Neutrophil (primary cell): ENCODE results near the gene ZBTB40.

ENCODE experiments used
- H3K27ac ChIP-seq: fragments of 200-600 bp; sonication (generic); 2 replicates; pipeline ENCODE4 v1.5.1; 2016; ENCODE audit warnings: mild to moderate bottlenecking, moderate library complexity
- H3K27me3 ChIP-seq: fragments of 200-600 bp; sonication (generic); 2 replicates; pipeline ENCODE4 v1.6.0; 2016; ENCODE audit warnings: mild to moderate bottlenecking
- H3K36me3 ChIP-seq: fragments of 200-600 bp; sonication (generic); 2 replicates; pipeline ENCODE4 v1.5.1; 2017
- H3K4me1 ChIP-seq, 2 experiments: fragments of 200-600 bp in 1 of 2; sonication (generic) in 1 of 2; 1 replicate in 1 of 2; 2 replicates in 1 of 2; pipeline versions ENCODE4 v1.5.1 to v1.6.1; 2013 to 2016; ENCODE audit warnings: low read depth in 1 of 2, low read length in 1 of 2, mild to moderate bottlenecking in 1 of 2, moderate library complexity in 1 of 2; ENCODE audit not compliant: control insufficient read depth in 1 of 2, insufficient read depth in 1 of 2
- H3K4me3 ChIP-seq, 2 experiments: fragments of 200-600 bp in 1 of 2; sonication (generic) in 1 of 2; 1 replicate in 1 of 2; 2 replicates in 1 of 2; pipeline ENCODE4 v1.5.1; 2013 to 2016; ENCODE audit warnings: low read depth in 1 of 2, low read length in 1 of 2, mild to moderate bottlenecking in 1 of 2, moderate library complexity in 1 of 2
- H3K9me3 ChIP-seq: fragments of 200-600 bp; sonication (generic); 2 replicates; pipeline ENCODE4 v1.5.1; 2016
- CTCF ChIP-seq: fragments of 200-600 bp; sonication (generic); IDR thresholded peaks from 2 replicates; pipeline ENCODE4 v1.5.1; 2016; ENCODE audit warnings: antibody characterized with exemption

Gene ZBTB40

DNA sequence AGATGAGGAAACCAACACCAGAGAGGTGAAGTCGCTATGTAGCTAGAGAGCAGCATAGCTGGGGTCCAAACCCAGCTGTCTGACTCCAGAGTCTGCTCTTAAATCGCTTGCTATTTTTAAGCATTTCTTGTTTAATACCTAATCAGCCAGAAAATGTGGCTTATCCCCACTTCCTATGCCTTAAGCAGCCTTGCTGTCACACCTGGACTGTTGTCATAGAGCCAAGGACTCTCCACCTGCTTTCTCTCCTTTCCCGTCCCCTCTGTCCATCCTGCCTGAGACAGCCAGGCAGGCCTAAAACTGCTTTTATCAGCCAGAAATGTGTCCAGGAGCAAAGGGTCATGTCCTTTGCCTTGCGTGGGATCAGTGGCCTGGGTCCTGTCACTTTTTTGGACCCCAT is 83.3 kb downstream of the ZBTB40 start:
- H3K4me1 ChIP-seq, result no peaks in the 10 kb centered on the region
- no peak overlapping the region for H3K27ac ChIP-seq
- no peak overlapping the region for H3K4me3 ChIP-seq
- H3K9me3 ChIP-seq, result no peaks in the 10 kb centered on the region
- no peaks in the 10 kb centered on the region for H3K27me3 ChIP-seq
- no peak for TF ChIP-seq CTCF
- H3K36me3 ChIP-seq, result no peaks in the 10 kb centered on the region

DNA sequence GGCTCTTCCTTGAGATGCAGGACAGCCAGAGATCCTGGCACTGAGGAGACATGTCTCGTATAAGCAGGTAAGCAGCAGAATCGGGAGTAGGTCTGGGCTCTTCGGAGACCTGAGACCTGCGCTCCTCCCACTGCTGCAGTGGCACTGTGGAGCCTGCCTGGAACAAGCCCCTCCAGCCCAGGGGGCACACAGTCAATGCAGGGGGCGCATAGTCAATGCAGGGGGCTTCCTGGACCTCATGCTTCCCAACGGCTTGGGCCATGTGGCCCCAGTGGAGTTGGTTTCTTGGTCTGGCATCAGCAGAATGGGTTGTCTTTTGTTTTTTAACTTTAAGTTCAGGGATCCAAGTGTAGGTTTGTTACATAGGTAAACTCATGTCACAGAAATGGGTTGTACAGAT is 83.7 kb downstream of the ZBTB40 start:
- TF ChIP-seq CTCF, result no peak
- Histone ChIP-seq H3K27me3 (no peaks in the 10 kb centered on the region), H3K27ac (no peak overlapping the region), H3K4me1 (no peaks in the 10 kb centered on the region), H3K9me3 (no peaks in the 10 kb centered on the region), H3K4me3 (no peak overlapping the region), H3K36me3 (no peaks in the 10 kb centered on the region)

DNA sequence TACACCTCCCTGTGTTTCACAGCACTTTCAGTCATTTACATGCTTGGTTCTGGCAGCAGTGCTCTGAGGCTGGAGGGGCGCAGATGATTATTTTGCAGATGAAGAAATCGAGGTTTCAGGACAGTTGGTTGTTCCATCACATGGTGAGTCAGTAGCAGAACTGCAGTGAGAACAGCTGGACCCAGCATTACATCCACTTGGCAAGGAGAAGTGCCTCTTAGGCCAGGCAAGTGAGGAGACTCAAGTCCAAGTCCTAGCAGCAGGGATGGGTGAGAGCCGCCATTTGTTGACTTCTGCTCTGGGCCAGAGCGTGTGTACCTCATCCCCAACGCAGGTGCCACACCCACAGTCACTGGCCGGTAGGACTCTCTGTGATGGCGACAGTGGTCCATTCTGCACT is 84.9 kb downstream of the ZBTB40 start:
- Histone ChIP-seq H3K27me3 (no peaks in the 10 kb centered on the region), H3K4me1 (no peaks in the 10 kb centered on the region), H3K9me3 (no peaks in the 10 kb centered on the region), H3K4me3 (no peak overlapping the region), H3K36me3 (no peaks in the 10 kb centered on the region), H3K27ac (no peak overlapping the region)
- TF ChIP-seq CTCF, result no peak

GRCh38 chr1:22537441-22538139 is 85.9 kb downstream of the ZBTB40 start:
- Histone ChIP-seq H3K4me3 (no peak overlapping the region), H3K36me3 (no peaks in the 10 kb centered on the region), H3K4me1 (no peaks in the 10 kb centered on the region), H3K27me3 (no peaks in the 10 kb centered on the region), H3K27ac (no peak overlapping the region), H3K9me3 (no peaks in the 10 kb centered on the region)
- TF ChIP-seq CTCF, result no peak

DNA sequence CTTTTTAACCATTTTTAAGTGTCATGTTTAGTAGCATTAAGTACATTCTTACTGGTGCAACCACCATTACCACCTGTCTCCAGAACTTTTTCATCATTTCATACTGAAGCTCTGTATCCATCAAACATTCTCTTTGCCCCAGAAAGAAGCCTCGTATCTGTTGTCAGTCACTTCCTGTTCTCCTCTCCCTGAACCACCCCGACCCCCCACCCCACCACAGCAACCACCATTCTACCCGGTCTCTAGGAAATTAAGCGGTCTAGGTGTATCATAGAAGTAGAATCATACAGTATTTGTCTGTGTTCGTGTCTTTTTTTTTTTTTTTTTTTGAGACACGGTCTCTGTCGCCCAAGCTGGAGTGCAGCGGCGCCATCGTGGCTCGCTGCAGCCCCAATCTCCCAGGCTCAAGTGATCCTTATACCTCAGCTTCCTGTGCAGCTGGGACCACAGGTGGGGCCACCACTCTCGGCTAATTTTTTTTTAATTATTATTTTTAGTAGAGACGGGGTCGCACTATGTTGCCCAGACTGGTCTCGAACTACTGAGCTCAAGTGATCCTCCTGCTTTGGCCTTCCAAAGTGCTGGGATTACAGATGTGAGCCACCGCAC is 88.0 kb downstream of the ZBTB40 start:
- H3K36me3 ChIP-seq, result no peaks in the 10 kb centered on the region
- TF ChIP-seq CTCF, result no peak
- H3K27me3 ChIP-seq, result peaks cover under 1% of the 10 kb centered on the region
- H3K9me3 ChIP-seq, result no peaks in the 10 kb centered on the region
- no peak overlapping the region for H3K4me3 ChIP-seq
- no peak overlapping the region for H3K27ac ChIP-seq
- no peaks in the 10 kb centered on the region for H3K4me1 ChIP-seq
